NCI-H748 treated with DMSO at 0.1 percent for 48 hours (cell line): ENCODE data around the gene EFCAB6.
A peak's percentile ranks its signal among the peaks of the same experiment; 100 is the strongest.

Experiments
- DNase-seq: peaks from one replicate; lab custom pipeline; 2025; lab: John Stamatoyannopoulos, UW

Gene EFCAB6

DNA sequence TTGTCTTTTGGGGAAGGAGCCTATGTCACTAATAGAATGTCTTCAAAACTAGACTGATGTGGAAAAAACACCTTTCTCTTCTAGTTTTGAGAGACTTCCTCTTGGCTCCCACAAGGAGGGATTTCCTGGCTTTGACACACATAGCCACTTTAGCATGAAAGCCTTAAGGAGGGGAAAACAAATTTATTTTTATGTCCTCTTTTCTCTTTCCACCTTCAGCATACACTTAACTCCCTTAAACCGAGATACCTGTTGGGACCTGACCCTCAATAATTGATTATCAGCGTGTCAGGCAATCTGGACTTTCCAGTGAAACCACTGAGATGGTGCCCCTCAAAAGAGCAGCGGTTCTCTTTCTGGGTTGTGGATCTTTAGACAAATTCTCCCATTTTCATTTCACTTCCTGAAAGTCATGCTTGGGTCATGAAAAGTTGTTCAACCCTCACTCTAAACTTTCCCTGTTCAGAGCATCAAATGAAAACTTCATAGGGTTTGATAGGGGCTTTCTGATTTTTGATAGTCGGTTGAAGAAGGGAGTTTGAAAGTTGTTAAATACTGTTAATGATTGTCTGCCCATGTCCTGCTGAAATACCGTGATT, 9.1 kb downstream of the EFCAB6 start:
- DNase-seq, result no peak

DNA sequence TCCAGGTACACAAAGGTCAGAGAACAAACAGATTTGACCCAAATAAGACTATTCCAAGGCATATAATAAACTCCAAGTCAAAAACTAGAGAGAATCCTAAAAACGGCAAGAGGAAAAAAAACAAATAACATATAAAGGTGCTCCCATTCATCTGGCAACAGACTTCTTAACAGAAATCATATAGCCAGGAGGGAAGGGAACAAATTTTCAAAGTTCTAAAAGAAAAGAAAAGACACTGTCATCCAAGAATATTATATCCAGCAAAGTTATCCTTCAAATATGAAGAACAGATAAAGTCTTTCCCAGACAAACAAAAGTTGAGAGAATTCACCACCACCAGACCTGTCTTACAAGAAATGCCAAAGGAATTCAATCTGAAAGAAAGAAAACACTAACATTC, 11.1 kb downstream of the EFCAB6 start:
- no peak for DNase-seq

DNA sequence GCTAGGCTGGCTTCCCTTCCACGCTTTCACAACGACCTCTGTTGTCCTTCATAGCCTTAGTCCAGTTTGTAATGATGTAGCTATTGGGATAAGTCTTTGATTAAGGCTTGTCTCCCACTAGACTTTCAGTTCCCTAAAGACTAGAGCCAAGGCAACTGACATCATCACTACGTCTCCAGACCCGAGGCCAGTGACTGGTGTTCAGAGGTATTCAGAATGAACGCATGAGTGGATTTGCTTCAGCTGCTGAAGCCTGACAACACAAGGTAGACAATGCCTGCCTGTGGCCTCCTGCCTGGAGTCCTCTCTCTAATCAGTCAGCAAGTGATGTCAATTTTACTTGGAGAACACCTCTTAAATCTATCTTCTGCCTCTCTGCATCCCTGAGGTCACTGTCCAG, 13.6 kb downstream of the EFCAB6 start:
- DNase-seq, result no peak

DNA sequence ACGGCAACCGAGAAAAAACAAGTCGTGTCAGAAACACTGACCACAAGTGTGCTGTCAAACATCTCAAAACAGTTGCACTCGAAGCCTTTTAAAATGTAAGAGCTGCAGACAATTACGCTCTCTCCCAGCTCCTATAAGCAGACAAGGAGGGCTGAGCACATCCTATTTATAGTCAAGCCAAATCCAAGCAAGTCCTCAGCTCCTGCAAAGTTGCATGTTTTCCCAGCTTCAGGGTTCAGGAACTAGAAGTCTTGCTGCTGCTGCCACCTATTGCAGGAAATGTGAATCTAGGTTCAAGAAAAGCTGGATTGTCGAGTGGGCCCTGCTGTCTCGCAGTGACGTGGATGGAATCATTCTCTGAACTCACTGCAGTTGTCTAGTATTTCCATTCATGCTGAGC, 15.5 kb downstream of the EFCAB6 start:
- no peak for DNase-seq

DNA sequence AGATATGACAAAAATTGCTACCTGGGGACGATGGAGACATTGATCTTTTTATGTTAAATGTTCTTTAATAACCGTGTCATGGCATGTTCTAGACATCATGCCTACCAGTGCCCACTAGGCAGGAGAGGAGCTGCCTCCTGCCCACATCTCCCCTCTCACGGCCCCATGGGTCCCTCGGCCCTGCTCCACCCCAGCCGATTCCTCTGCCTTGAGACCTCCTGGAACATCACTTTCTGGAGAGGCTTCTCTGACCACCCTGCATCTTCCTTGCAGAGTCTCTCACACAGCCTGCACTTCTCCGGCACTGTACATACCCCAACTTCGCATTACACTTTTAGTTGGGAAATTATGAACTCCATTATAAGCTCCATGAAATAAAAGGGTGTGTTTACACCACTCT, 16.8 kb downstream of the EFCAB6 start:
- no peak for DNase-seq

DNA sequence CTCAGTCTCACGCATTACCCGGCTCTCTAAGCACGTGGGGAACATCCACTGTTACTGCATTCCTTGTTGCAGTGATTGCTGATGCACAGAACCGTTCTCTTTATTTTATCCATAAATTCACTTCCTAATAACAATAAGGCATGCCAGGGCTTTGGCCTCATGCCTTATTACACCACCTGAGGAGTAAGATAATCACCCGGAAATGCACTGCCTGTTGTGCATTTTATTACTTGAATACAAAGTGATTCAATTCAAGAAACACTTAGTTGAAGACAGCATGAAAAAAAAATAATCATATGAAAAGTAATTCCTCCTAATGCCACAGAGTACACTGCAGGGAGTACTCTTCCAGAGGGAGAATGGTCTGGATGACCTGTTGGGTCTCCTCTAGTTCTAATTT, 19.2 kb downstream of the EFCAB6 start:
- no peak for DNase-seq

DNA sequence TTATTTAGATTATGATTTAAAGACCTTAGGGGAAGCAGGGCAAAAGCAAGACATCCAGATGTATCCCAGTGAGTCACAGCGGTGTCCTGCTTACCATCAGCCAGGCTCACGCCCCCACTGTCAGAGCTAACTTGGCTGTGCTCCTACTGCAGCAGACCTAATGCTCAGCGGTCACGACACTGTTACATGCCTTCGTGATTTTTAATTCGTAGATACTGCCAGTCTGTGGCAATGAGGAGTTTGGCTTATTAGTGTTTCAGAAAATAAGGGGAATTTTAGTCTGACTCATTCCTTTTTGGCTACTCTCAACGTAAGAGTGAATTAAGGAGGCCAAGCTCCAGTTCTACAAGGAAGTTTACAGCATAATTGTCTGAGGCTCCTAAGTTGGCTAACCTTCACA, 22.7 kb downstream of the EFCAB6 start:
- no peak for DNase-seq

DNA sequence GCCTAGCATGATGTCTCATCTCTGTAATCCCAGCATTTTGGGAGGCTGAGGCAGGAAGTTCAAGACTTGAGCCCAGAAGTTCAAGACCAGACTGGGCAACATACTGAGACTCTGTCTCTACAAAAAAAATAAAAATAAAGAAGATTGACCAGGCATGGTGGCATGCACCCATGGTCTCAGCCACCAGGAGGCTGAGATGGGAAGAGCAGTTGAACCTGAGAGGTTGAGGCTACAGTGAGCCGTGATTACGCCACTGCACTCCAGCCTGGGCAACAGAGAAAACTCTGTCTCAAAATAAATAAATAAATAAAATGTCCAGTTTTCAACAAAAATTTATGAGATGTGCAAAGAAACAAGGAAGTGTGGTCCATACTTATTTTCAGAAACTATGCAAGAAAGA, 28.3 kb downstream of the EFCAB6 start:
- no peak for DNase-seq

DNA sequence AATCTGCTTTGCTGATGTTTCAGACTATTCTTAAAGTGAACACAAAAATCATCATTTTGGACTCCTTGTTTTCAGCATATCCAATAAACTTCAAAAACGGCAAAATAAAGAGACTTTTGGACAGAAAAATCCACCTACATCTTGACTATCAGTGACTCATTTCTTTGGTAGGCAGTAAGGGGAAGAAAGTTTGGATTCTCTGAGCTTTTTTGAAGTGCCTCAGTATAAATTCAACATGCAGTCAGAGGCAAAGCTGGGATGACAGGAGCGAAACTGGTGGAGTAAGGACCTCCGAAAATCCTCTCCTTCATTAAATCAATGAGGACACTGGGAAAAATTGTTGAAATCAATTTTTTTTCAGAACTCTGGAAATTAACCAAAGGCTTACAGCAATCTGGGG, 29.7 kb downstream of the EFCAB6 start:
- no peak for DNase-seq

DNA sequence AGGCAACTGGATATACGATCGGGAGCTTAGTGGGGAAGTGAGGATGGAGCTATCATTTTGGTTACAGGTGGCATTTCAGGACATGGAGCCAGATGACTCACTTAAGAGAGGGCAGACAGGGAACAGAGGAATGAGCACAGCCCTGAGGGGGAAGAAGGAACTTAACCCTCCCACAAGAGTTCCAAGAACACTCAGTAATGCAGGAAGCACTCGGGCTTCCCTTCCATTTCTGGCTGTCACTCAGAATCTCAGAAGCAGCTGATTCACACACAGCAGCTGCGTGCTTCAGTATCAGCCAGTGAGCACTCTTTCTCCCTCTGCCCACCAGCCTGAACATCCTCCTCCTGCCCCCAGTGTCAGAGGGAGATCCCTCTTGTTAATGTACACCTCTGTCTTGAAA, 34.8 kb downstream of the EFCAB6 start:
- DNase-seq, result no peak

DNA sequence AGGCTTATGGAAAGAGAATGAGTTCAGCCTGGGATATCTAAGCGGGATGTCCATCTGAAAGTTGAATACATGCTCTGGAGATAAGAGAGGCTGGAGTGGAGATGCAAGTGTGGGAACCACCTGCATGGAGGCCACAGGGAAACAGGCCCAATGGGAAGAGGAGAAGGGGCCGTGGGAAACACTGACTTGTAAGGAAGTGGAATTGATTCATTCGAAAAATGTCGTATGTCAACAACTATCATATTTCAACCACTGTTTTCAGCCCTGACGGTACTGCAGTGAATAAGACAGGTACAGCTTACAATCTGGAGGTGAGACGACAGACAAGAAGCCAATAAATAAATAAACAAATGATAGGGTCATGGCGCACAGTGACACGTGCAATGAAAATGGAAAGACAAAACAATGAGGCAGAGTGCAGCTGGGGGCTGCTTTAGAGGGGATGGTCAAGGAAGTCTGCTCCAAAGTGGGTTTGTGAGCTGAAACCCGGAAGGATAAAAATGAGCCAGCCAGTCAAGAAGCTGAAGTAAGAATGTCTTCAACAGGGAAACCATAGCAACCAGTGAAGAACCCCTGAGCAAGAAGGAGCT, 35.9 kb downstream of the EFCAB6 start:
- DNase-seq, result no peak

DNA sequence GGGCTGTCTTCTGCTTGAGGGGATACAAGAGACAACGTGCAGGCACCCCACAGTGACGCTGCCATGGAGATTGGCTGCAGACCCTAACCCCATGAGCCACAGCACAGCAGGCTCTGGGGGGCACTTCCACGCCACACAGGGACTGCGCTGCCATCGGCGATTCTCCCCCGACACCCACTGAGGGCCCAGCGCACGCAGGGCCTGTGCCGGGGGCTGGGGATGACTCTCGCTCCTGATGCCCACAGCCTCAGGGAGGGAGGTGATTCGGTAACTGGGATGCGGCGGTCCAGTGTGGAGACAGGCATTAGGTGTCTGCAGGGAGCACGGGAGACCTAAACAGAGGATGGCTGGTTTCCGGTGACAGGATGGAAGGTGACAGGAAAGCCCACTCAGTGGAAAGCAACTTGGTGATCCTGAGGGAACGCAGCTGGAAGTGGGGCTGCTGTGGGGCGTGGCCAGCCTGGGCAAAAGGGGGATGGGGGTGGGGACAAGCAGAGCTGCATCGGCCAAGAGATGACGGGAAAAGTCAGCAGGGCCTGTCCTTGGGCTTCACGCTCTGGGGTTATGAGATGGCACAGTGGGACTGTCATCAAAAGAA, 37.7 kb downstream of the EFCAB6 start:
- DNase-seq, result no peak

DNA sequence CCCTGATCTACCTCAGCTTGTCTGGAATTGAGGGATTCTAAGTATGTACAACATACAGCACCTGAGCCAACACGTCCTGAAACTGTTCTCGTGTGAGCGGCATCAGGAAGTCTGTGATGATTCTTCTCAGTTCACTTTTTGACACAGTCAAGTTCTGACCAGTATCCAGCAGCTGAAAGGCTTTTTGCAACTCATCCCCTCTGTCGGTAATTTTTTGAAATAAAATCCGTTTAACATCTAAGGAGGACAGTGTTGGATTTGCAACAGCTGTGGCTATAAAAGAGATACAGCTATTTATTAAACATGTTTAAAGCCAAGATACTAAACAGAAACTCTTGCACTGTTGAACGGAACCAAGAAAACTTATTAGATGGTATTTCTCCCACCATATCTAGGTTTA, 39.3 kb downstream of the EFCAB6 start:
- DNase-seq, result no peak

DNA sequence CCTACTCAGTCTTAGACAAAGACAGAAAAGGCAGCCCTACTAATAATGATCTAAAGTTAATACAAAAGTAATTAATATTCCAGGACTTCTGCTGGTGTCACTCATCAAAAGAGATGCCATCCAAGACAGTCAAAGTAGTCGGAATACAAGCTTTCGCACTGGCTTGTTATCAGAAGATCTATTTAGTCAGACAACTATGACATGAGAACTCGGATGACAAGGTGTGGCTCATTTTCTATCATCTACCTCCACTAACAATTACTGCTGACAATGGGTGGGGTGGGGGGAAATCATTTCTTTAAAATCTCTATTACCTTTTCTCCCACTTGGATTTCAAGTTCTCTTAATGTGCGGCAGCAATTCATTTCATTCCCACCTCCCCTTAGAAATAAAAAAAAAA, 56.7 kb downstream of the EFCAB6 start:
- DNase-seq, result no peak

DNA sequence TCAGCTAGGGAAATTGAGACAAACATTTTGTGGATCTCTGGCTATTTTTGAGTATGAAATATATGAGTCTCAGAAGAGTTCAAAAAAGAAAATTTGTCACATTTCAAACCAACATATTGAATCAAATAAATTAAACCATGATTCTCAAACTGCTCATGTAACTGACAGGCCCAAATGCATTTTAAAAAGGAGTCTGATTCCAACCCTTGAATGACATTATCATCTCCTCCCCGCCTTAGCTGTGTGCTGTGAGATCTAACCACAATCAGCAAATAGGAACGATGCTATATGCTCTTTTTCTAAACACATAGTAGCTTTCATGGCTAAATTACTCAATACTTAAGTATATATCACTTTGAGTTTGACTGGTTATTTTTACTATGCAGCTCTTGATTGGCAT, 57.1 kb downstream of the EFCAB6 start:
- DNase-seq, result no peak

DNA sequence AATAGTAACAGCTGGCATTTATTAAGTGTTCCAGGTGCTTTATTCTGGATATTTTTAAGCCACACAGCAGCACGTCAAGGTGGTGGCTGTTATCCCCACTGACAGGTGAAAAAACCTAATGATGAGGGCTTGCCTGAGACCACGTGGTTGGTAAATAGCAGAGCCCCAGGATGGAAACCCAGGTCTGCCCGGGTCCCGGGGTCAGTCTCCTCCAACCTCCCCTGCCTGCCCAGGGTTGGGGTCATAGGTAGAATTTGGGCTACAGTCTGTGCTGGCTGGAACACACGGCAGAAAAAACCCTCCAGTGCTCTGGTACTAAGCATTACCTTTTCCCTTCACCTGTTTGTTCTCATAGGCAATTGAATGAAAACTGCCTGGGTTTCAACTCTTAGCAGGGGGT, 57.9 kb downstream of the EFCAB6 start:
- DNase-seq, result no peak

DNA sequence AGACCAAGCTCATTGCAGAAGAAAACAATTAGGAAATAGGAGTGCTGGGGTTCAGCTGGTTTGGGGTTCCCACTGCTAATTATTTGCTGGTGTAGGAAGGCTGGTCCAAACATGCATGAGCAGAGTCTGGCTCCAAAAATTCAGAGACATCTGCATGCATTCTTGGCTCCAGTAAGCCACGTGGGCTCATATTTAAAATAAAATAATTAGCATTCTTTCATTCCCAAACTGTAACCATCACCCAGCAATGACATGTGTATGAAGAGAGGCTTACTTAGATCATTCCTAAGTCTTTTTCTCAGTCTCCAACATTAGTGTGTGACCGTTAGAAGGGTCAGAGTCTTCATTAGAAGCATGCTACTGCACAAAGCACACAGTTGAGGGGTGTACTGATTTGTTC, 58.4 kb downstream of the EFCAB6 start:
- DNase-seq, result no peak

DNA sequence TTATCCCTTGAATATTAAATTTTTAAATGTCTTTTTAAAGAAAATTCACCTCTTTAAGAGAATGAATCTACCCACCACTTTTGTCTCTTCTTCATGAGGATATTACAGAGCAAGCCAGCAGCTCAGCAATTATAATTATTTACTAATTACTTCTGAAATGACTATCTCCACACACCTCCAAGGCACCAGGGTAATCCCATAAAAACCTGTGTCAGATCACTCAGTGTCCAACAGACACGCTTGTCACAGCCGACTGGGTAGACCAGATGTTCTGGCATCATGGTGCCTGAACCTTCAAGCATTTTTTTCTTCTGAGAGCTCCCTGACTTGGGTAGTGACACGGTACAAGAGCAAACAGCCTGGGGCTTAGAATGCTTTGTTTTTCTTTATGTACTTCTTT, 61.4 kb downstream of the EFCAB6 start:
- no peak for DNase-seq

DNA sequence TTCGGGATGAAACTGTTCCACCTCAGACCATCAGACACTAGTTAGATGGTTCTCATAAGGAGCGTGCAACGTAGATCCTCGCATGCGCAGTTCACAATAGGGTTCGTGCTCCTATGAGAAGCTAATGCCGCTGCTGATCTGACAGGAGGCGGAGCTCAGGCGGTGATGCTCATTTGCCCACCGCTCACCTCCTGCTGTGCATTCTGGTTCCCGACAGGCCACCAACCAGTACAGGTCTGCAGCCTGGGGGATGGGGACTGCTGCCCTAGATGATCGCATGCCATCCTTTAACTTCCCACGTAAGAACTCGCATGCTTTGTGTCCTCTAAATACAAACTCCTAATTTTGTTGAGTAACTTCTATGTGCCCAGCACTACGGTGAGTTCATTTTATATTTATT, 62.6 kb downstream of the EFCAB6 start:
- DNase-seq, result no peak

DNA sequence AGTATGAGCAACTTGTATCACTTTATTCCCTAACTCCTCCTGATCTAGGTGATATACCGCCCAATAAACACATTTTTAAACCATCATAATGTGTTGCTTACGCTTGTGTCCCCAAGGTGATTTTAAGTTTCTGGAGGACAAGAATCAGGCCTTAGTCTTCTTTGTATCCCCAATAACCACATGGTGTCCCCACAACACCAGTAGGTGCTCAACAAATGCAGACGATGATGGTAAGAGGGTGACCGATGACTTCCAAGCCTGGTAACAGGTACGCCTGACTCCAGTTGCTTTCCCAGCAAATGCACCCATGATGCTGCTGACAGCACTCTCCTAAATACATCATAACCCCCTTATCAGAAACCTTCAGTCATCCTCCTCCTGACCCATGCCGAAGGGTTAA, 64.2 kb downstream of the EFCAB6 start:
- DNase-seq, result no peak

DNA sequence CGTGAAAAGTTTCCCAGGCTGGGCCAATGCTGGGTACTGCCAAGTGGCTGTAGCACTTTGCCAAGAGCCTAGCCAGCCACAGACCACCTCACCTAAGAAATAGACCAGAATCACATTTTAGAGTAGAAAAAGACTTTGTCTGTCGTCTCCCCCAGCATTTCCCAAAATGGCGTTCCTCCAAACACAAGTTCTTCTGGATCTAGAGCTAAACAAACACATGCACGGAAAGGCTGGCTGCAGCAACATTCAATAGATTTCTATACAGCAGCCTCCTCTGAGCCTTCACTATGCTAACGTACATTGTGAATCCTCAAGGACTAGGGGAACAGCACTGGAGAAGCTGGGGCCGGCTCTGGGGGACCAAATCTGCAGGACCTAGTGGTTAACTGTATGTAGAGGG, 65.0 kb downstream of the EFCAB6 start:
- no peak for DNase-seq

DNA sequence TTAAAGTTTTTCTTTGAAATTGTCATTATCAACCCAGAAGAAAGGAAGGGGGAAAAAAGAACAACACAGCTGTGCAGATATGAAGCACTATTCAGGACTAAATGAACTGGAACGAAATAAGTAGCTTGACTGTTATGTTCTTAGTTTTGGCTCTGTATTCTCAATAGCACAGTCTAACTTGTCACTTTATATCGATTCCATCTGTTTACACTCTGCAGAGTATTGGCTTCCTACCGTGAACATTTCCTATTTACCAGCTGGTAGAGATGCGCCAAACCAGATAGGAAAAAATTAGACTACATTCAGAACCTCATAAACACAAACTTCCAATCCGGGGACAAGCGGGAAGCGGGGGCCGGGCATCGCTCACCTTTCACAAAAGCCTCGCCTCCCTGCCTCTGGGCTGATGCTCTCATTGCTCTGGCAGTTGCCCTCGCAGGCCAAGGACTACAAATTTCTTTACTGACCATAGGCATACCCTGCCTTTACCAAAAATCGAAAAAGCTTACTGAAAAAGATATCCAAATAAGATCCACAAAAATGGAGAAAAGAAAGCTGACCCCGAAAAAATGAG, 66.2 kb downstream of the EFCAB6 start:
- DNase-seq, result peak; percentile 66

DNA sequence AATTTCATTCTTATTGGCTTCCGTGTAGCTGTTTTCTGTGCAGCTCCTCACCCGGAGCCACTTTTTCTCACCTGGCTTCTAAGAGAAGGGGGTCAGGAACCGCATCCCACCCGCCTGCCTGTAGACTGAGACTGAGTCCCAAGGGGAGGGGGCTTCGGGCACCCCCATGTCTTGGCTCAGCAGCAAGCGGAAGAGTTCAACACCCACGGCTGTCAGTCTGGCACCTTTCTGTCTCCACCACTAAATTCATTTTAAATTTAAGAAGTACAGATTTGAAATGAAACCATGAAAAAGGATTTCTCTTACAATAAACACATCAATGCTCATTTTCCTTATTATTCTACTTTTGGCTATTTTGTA, 66.7 kb downstream of the EFCAB6 start:
- DNase-seq, result no peak
